ENCODE results near the gene COPS7B. TPM values are rescaled to one million over a fixed set of nuclear protein-coding genes. Genes with fewer than 3 reads are reported as not detected.

Gene COPS7B
- total and polyA plus RNA-seq, 2 of the 8 experiments (the other 6 are each of a cell fraction or from before 2014, with no cell fraction given) = 62.2 to 72.1 TPM

- no peak overlapping the region for H2AK5ac ChIP-seq (ENCODE audit: low read depth, low read length)
- no peaks in the 10 kb centered on the region for H3K79me1 ChIP-seq (ENCODE audit: low read depth, low read length)
- no peak overlapping the region for H3K23ac ChIP-seq (ENCODE audit: insufficient read length)
- no peak overlapping the region for H4K5ac ChIP-seq (ENCODE audit: insufficient read length, low read depth, low read length)
- no peaks in the 10 kb centered on the region for H3K23me2 ChIP-seq (ENCODE audit: low read depth, low read length)
- no peaks in the 10 kb centered on the region for H3K79me2 ChIP-seq (ENCODE audit: control insufficient read depth in 1 of 2, insufficient read depth in 2 of 2, low read length in 2 of 2)
- H2BK15ac ChIP-seq (ENCODE audit: low read length) = no peak overlapping the region
- no peak overlapping the region for H3K27ac ChIP-seq (ENCODE audit: low read depth, low read length)
- no peak overlapping the region for H3K4me3 ChIP-seq (ENCODE audit: extremely low read depth in 1 of 4, insufficient read depth in 2 of 4, low read depth in 3 of 4, low read length in 4 of 4)
- H3K27me3 ChIP-seq (replicated peaks in 1 of 4; ENCODE audit: control insufficient read depth in 3 of 4, extremely low read depth in 1 of 4, insufficient read depth in 3 of 4, low read length in 3 of 4) = no peaks in the 10 kb centered on the region
- H2BK120ac ChIP-seq (replicated peaks; ENCODE audit: low read depth, low read length) = no peak overlapping the region
- no peak overlapping the region for H3K4me2 ChIP-seq (ENCODE audit: insufficient read depth in 1 of 2, low read depth in 2 of 2, low read length in 2 of 2)
- ChIA-PET CTCF (ENCODE audit: partially characterized antibody) (interaction anchor here (0.8 to 2.2 kb wide), 5 partner anchors 11 to 48 kb away, joined by 3 to 8 read pairs (median 3); partner anchors contain the start of gene COPS7B), POLR2A (ENCODE audit: partially characterized antibody) (interaction anchor here (0.8 kb wide), 1 partner anchor 16 kb away, joined by 3 read pairs; no protein-coding TSS in a partner anchor)
- H3K36me3 ChIP-seq (ENCODE audit: control insufficient read depth in 2 of 4, insufficient read depth in 4 of 4, low read length in 3 of 4) = peaks cover 0 to 7% (median 2%) of the 10 kb centered on the region in 4 experiments; a peak in 4 of 8 replicates
- H3K18ac ChIP-seq (ENCODE audit: extremely low read depth, low read length) = no peak overlapping the region
- FAIRE-seq = no peak
- 91% methylated on average over 7 of the region's 7 CpGs; no CpG with 5 or more reads in 1 of the 2 experiments for WGBS, 2 experiments (ENCODE audit: extremely low coverage in 1 of 2, insufficient coverage in 1 of 2, insufficient read length in 1 of 2, insufficient replicate concordance in 2 of 2, low coverage in 1 of 2, low lambda C conversion rate in 2 of 2, missing lambda C conversion rate in 1 of 2)
- H3K4ac ChIP-seq (replicated peaks; ENCODE audit: insufficient read length, low read depth, low read length) = no peak overlapping the region
- H2BK20ac ChIP-seq (ENCODE audit: low read length) = no peak overlapping the region
- H3K4me1 ChIP-seq (replicated peaks in 1 of 4; ENCODE audit: control insufficient read depth in 3 of 4, insufficient read depth in 4 of 4, low read length in 3 of 4) = no peaks in the 10 kb centered on the region
- no peak for DNase-seq (ENCODE audit: low read depth in 1 of 2, low spot score in 2 of 2)
- H2BK5ac ChIP-seq (ENCODE audit: low read depth, low read length) = no peak overlapping the region
- no peak overlapping the region for H3K56ac ChIP-seq (replicated peaks; ENCODE audit: insufficient read length, low read depth, low read length)
- H3K9ac ChIP-seq (replicated peaks in 1 of 4; ENCODE audit: extremely low read depth in 1 of 4, low read depth in 3 of 4, low read length in 3 of 4) = no peak overlapping the region
- no peak overlapping the region for H4K91ac ChIP-seq (replicated peaks; ENCODE audit: insufficient read length, low read length)
- H4K8ac ChIP-seq (ENCODE audit: extremely low read depth, insufficient read depth, low read length) = no peak overlapping the region
- 0 out of 4 replicates have a peak, but pooled peaks cover 0 to 2% of the 10 kb centered on the region in 2 experiments for H3K9me3 ChIP-seq (ENCODE audit: insufficient read depth in 2 of 2, low read depth in 1 of 2, low read length in 1 of 2)
- no peak overlapping the region for H2BK12ac ChIP-seq (ENCODE audit: low read depth, low read length)
- H2AFZ ChIP-seq (ENCODE audit: low read length) = no peak overlapping the region
- H4K20me1 ChIP-seq (replicated peaks in 1 of 2; ENCODE audit: control insufficient read depth in 1 of 2, insufficient read depth in 2 of 2, low read length in 2 of 2) = peaks cover 0 to 1% of the 10 kb centered on the region in 2 experiments
- no peak overlapping the region for H3K14ac ChIP-seq (ENCODE audit: insufficient read length)
- no peak for TF ChIP-seq SAP30 (IDR thresholded peaks at IDR 0.05; ENCODE audit: insufficient read depth, insufficient replicate concordance, low read length)
- TF ChIP-seq HDAC6 (IDR thresholded peaks at IDR 0.05; ENCODE audit: low read depth, low read length) = no peak
- no peak for TF ChIP-seq EZH2 (IDR thresholded peaks at IDR 0.05; ENCODE audit: low read depth, low read length, severe bottlenecking)
- no peak for TF ChIP-seq SIX5 (IDR thresholded peaks at IDR 0.05; ENCODE audit: low read depth, low read length)
- TF ChIP-seq ASH2L (IDR thresholded peaks at IDR 0.05; ENCODE audit: low read length) = no peak
- TF ChIP-seq POLR2A (IDR thresholded peaks at IDR 0.05; ENCODE audit: control extremely low read depth in 1 of 2, low read depth in 2 of 2, low read length in 2 of 2) = no peak
- TF ChIP-seq RAD21 (IDR thresholded peaks at IDR 0.05 in 1 of 2, conservative IDR thresholded peaks at IDR 0.05 in 1 of 2; ENCODE audit: low read depth in 2 of 2, low read length in 2 of 2) = no peak
- TF ChIP-seq FOSL1 (IDR thresholded peaks at IDR 0.05; ENCODE audit: insufficient read depth, low read depth, low read length) = no peak
- TF ChIP-seq CHD1 (IDR thresholded peaks at IDR 0.05; ENCODE audit: low read depth, low read length) = no peak
- no peak for TF ChIP-seq SUZ12 (IDR thresholded peaks at IDR 0.05; ENCODE audit: low read length)
- no peak for TF ChIP-seq SP4 (IDR thresholded peaks at IDR 0.05; ENCODE audit: low read length)
- TF ChIP-seq POU5F1 (IDR thresholded peaks at IDR 0.05; ENCODE audit: low read depth, low read length) = no peak
- no peak for TF ChIP-seq SIRT6 (IDR thresholded peaks at IDR 0.05; ENCODE audit: low read length)
- no peak for TF ChIP-seq JUND (IDR thresholded peaks at IDR 0.05; ENCODE audit: low read length)
- no peak for TF ChIP-seq BRCA1 (IDR thresholded peaks at IDR 0.05; ENCODE audit: low read depth, low read length)
- TF ChIP-seq SP2 (IDR thresholded peaks at IDR 0.05; ENCODE audit: low read length) = no peak
These were observed 48.5 kb upstream of the COPS7B start for GRCh38 chr2:231737761-231738160.

Data from H1 (cell line).